GM18508 (cell line): ENCODE data around the gene ECE2.

Experiments
- ATAC-seq: cut with Tn5 transposase; IDR thresholded peaks from one replicate; pipeline ENCODE4 v1.9.1; 2021; ENCODE audit warnings: moderate number of reproducible peaks; ENCODE audit not compliant: insufficient read depth, unreplicated experiment

The ECE2 gene

GRCh38 chr3:184306341-184306972, 30.6 kb downstream of the ECE2 start:
- no peak for ATAC-seq

- no peak for ATAC-seq
These were observed 32.1 kb downstream of the ECE2 start for GRCh38 chr3:184307915-184308314.

GRCh38 chr3:184308744-184309143, 32.9 kb downstream of the ECE2 start:
- ATAC-seq, result no peak

GRCh38 chr3:184311633-184312032, 35.8 kb downstream of the ECE2 start:
- no peak for ATAC-seq

GRCh38 chr3:184314363-184314699, 38.5 kb downstream of the ECE2 start, which contains the start of gene EIF4G1:
TSS of gene EIF4G1 (plus strand) at chr3:184314606. CDS start at chr3:184315797, 1,191 bp downstream.
- ATAC-seq, result peak; percentile 51

- peak; percentile 12 for ATAC-seq
These were observed 39.1 kb downstream of the ECE2 start for GRCh38 chr3:184314700-184315542.

GRCh38 chr3:184315543-184315867, 39.7 kb downstream of the ECE2 start:
- ATAC-seq, result peak; percentile 5

GRCh38 chr3:184315871-184316661, 40.2 kb downstream of the ECE2 start:
- no peak for ATAC-seq

- no peak for ATAC-seq
These were observed 41.0 kb downstream of the ECE2 start for GRCh38 chr3:184316792-184317191.

- ATAC-seq, result no peak
These were observed 41.4 kb downstream of the ECE2 start for GRCh38 chr3:184317201-184317600.

GRCh38 chr3:184320104-184320445, 44.3 kb downstream of the ECE2 start:
- ATAC-seq, result no peak

- ATAC-seq, result no peak
These were observed 45.8 kb downstream of the ECE2 start for GRCh38 chr3:184321666-184322065.

GRCh38 chr3:184322731-184323487, 47.1 kb downstream of the ECE2 start:
- no peak for ATAC-seq

- no peak for ATAC-seq
These were observed 47.9 kb downstream of the ECE2 start for GRCh38 chr3:184323696-184324095.

- ATAC-seq, result no peak
These were observed 49.4 kb downstream of the ECE2 start for GRCh38 chr3:184325269-184325668.

GRCh38 chr3:184325715-184326369, 50.0 kb downstream of the ECE2 start:
- no peak for ATAC-seq

- no peak for ATAC-seq
These were observed 51.3 kb downstream of the ECE2 start for GRCh38 chr3:184327171-184327570.

GRCh38 chr3:184328516-184328915, 52.7 kb downstream of the ECE2 start:
- ATAC-seq, result no peak

GRCh38 chr3:184332370-184333090, 56.7 kb downstream of the ECE2 start:
- ATAC-seq, result no peak
